OCI-M1 (cell line): ENCODE measurements around the gene FXR1.

Source experiments
- DNase-seq: peaks from one replicate; lab custom pipeline; 2025; lab: John Stamatoyannopoulos, UW

Gene FXR1

GRCh38 chr3:181007262-181007661, 94.8 kb downstream of the FXR1 start:
- DNase-seq = no peak

DNA sequence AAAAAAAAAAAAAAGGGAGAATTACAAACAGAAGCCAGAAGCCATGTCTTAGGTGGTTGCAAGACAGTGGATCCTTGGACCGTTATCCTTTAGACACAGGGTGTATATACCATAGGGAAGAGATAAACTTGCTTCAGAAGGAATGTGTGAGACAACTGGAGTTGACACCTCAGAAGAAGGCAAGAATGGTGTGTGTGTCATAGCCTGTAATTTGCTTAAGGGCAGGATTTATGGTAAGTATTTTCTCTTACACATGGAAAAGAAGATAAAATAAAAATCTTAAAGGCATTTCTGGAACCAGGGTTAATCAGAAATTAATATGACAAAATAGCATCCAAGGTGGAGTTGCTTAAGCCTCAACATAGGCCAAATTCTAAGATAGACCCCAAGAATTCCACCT, 96.3 kb downstream of the FXR1 start:
- no peak for DNase-seq

- DNase-seq = no peak
These were observed 96.8 kb downstream of the FXR1 start for GRCh38 chr3:181009225-181009624.

DNA sequence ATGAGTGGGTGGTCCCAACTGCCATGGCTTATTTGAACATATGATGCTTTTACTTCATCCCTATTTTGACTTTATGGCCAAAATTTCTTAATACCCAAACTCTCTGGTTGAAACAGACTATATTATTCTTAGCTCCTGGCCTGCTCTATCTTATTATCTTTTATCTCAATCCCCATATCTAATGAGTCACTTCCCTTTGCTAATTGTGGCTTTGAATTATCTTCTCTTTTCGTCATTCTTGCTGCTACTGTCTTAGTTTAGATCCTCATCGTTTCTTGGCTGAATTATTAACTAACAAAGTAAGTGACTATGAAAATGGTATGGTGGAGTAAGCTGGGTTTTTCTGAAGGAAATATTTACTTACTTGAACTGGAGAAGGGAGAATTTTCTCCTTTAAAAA, 105.2 kb downstream of the FXR1 start:
- no peak for DNase-seq

GRCh38 chr3:181025204-181025603, 112.7 kb downstream of the FXR1 start:
- no peak for DNase-seq

GRCh38 chr3:181030948-181031347, 118.5 kb downstream of the FXR1 start:
- DNase-seq = no peak
